ENCODE results near the gene JPH4.

Gene JPH4

GRCh38 chr14:23577710-23578392, 739 bp downstream of the JPH4 start:
- no peak for DNase-seq

- DNase-seq = no peak
Observed at GRCh38 chr14:23577004-23577681, 1.4 kb downstream of the JPH4 start.

GRCh38 chr14:23573384-23574015, 5.1 kb downstream of the JPH4 start:
- peak; percentile 80 for DNase-seq

- no peak for DNase-seq
Observed at GRCh38 chr14:23572836-23573235, 5.8 kb downstream of the JPH4 start.

GRCh38 chr14:23572524-23572828, 6.1 kb downstream of the JPH4 start:
- no peak for DNase-seq

- DNase-seq = peak; percentile 47
Observed at GRCh38 chr14:23571701-23572523, 6.7 kb downstream of the JPH4 start.

GRCh38 chr14:23570806-23571483, 7.6 kb downstream of the JPH4 start:
- DNase-seq = no peak

GRCh38 chr14:23569443-23570151, 9.0 kb downstream of the JPH4 start:
- DNase-seq = peak; percentile 98

- peak; percentile 61 for DNase-seq
Observed at GRCh38 chr14:23568600-23569331, 9.8 kb downstream of the JPH4 start.

- DNase-seq = peak; percentile 70
Observed at GRCh38 chr14:23568021-23568599, 10.5 kb downstream of the JPH4 start.

GRCh38 chr14:23567186-23568020, 11.2 kb downstream of the JPH4 start, which contains the start of gene AP1G2:
Gene AP1G2 (minus strand): TSS chr14:23567791. CDS start chr14:23567314, 477 bp downstream.
- peak; percentile 96 for DNase-seq

GRCh38 chr14:23566778-23567185, 11.8 kb downstream of the JPH4 start:
- no peak for DNase-seq

GRCh38 chr14:23566112-23566777, 12.3 kb downstream of the JPH4 start:
- no peak for DNase-seq

GRCh38 chr14:23565626-23566025, 13.0 kb downstream of the JPH4 start:
- DNase-seq = no peak

- no peak for DNase-seq
Observed at GRCh38 chr14:23564876-23565275, 13.7 kb downstream of the JPH4 start.

- DNase-seq = no peak
Observed at GRCh38 chr14:23564181-23564812, 14.3 kb downstream of the JPH4 start.

- DNase-seq = no peak
Observed at GRCh38 chr14:23563473-23564180, 15.0 kb downstream of the JPH4 start.

- peak; percentile 67 for DNase-seq
Observed at GRCh38 chr14:23562822-23563472, 15.6 kb downstream of the JPH4 start.

Measured in NCI-H2171 treated with DMSO at 0.1 percent for 48 hours (cell line).